Sigmoid colon (tissue), 4 donors: ENCODE results near the gene AGBL5.

Source experiments
- POLR2A ChIP-seq, 2 donors: fragments of 450-650 bp; IDR thresholded peaks; one replicate each; pipeline ENCODE4 v1.6.1; 2016; ENCODE audit warnings: antibody characterized with exemption in 2 of 2, mild to moderate bottlenecking in 2 of 2, moderate library complexity in 2 of 2
- POLR2AphosphoS5 ChIP-seq, 4 donors: sonication (generic); formaldehyde crosslinking; IDR thresholded peaks; one replicate each; pipeline ENCODE4 v1.6.1; 2017; ENCODE audit warnings: antibody characterized with exemption in 4 of 4
- TF ChIP-seq, protein P1 (sequence below), 4 experiments: fragments of 450-650 bp in 3 of 4; fragments of 200-600 bp in 1 of 4; IDR thresholded peaks; one replicate each; pipeline ENCODE4 v1.5.1; 2016 to 2019; ENCODE audit warnings: antibody characterized with exemption in 4 of 4, mild to moderate bottlenecking in 3 of 4, moderate library complexity in 2 of 4

DNA sequence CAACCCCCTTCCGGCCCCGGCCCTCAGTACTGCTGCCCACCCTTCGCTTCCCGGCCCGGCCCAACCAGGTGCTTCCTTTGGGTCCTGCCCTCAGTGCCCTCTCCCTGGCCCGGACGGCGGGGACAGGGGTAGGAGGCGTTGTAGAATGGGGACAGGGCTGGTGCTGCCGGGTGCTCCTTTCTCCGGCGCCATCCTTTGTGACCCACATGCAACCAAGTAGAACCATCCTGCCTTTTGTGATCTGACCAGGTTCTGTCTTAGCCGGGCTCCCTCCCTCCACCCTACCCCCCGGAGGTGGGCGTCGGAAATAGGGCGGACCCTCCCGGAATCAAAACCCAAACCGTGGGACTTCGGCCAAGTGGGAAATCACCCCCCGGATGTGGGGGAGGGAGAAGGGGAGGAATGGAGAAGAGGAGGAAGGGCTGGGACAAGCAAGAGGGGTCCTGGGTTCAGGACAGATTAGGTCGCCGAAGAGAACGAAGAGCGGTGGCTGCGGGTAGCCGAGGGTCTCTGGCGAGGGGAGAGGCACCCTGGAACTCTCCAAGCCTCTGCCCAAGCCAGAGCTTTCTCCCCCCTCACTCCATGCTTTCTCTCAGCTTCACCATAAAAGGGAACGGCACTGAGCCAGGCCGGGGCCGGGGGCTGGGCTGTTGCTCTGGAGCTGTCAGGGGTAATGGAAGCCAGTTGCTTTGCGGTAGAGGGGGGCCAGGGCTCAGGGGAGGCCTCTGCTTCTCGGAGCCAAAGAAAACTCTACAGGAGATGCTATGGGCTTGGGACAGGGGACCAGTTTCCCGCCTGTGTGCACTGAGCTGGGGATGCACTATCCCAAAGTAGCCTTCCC is 20.7 kb downstream of the AGBL5 start:
- TF ChIP-seq, protein P1, sequence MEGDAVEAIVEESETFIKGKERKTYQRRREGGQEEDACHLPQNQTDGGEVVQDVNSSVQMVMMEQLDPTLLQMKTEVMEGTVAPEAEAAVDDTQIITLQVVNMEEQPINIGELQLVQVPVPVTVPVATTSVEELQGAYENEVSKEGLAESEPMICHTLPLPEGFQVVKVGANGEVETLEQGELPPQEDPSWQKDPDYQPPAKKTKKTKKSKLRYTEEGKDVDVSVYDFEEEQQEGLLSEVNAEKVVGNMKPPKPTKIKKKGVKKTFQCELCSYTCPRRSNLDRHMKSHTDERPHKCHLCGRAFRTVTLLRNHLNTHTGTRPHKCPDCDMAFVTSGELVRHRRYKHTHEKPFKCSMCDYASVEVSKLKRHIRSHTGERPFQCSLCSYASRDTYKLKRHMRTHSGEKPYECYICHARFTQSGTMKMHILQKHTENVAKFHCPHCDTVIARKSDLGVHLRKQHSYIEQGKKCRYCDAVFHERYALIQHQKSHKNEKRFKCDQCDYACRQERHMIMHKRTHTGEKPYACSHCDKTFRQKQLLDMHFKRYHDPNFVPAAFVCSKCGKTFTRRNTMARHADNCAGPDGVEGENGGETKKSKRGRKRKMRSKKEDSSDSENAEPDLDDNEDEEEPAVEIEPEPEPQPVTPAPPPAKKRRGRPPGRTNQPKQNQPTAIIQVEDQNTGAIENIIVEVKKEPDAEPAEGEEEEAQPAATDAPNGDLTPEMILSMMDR (IDR thresholded peaks at IDR 0.05), result no peak
- TF ChIP-seq POLR2A (IDR thresholded peaks at IDR 0.05) (peak in 1 of 2 donors; percentile 51), POLR2AphosphoS5 (IDR thresholded peaks at IDR 0.05) (peak; percentile 88 to 95 (median 92))
